Measurements from ENCODE around the gene ZDHHC20.

The ZDHHC20 gene

DNA sequence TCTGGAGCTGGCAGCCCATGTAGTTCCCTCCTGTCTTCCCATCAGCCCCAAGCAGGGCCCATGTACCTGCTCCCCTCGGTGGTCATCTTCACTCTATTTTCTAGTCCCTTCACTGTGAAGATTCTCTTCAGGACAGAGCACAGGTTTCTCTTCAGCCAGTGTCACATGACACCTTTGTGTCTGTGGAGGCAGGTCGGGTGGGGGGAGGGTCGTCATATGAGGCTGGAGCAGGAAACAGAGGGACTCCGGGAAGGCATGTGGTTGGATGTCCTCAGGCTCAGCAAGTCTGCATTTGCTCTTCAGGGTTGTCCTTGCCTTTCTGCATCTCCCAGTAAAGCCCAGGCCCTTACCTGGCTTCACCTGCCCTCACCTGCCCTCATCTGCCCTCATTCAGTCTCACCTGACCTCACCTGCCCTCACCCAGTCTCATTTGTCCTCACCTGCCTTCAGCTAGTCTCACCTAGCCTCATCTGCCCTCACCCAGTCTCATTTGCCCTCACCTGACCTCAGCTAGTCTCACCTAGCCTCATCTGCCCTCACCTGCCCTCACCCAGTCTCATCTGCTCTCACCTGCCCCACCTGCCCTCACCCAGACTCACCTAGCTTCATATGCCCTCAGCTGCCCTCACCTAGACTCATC is 120.3 kb downstream of the ZDHHC20 start:
- no peak for TF ChIP-seq POLR2A (IDR thresholded peaks at IDR 0.05; ENCODE audit: low read depth, low read length)

GRCh38 chr13:21338156-21338555 is 120.9 kb downstream of the ZDHHC20 start:
- FAIRE-seq (no peak), DNase-seq (ENCODE audit: insufficient read length, low spot score) (no peak)
- TF ChIP-seq POLR2A (IDR thresholded peaks at IDR 0.05; ENCODE audit: low read depth, low read length), result no peak

More for the DNA sequence above, 120.3 kb downstream of the ZDHHC20 start:
- DNase-seq (ENCODE audit: insufficient read length, low spot score), result no peak
- no peak for FAIRE-seq

DNA sequence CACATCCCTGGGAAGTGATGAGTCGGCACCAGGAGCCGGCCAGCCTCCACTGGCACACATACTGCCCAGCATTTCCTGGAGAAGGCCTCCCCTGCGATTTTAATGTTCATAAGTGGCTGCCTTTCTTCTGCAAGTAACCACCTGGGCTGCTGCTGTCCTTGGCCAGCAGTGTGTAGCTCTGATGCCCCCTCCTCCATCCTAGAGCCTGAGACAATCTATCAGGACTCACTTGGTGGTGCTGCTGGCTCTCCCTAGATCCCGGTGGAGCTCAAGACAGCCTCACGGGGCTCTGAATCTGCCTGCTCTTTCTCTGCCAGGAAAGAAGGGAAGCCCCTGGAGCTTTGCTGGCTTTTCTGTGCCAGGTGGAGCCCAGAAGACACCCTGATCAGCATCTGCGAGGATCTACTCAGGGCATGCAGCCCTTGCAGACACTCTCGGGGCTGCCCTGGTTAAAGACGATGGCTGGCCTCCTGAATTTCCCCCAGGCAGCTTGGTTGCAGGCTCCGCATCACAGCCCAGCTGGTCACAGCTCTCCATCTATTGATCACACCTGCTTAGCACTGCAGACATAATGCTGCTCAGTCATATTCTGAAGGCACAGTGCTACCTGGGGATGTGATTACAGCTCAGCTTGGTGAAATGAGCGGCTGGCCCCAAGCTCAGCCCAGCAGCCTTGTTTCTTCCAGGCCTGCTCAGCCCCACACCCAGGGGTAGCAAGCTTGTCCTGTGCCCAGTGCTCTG is 122.3 kb downstream of the ZDHHC20 start:
- FAIRE-seq (no peak), DNase-seq (ENCODE audit: insufficient read length, low spot score) (no peak)
- TF ChIP-seq POLR2A (IDR thresholded peaks at IDR 0.05; ENCODE audit: low read depth, low read length), result no peak

GRCh38 chr13:21333186-21333585 is 125.9 kb downstream of the ZDHHC20 start:
- TF ChIP-seq POLR2A (IDR thresholded peaks at IDR 0.05; ENCODE audit: low read depth, low read length), result no peak
- FAIRE-seq (no peak), DNase-seq (ENCODE audit: insufficient read length, low spot score) (no peak)

DNA sequence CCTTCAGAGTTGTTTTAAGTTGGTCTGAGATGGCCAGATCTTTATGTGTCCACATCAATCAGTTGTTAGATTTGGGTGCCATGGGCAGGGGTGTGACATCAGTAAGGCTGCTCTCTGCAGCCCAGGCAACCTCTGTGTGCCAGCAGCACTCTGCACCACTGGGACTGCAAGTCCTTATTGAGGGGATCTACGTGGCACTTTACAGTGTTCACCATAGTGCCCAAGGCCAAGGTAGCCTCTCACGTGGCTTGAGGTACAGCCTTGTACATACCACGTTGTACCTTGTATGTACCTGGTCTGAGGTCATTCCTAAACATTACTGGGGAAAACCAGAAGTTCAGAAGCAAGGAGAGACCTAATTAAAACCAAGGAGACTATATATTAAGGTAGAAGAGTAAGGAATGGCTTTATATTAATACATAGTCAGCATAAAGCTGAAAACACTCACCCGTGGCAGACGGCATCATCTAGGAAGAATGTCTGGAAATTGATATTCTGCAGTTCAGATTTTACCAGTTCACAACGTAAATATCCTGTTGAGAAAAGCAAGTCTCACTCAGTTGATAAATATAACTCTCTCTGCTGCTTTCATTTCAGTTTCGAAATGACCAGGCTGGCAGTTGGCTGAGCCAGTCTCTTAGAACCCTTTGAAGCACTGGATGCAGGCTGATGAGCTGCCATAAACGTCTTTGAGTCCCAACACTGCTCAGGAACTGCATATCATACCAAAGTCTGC is 128.8 kb downstream of the ZDHHC20 start:
- DNase-seq (ENCODE audit: insufficient read length, low spot score), result no peak
- TF ChIP-seq POLR2A (IDR thresholded peaks at IDR 0.05; ENCODE audit: low read depth, low read length), result no peak
- FAIRE-seq, result no peak

GRCh38 chr13:21328836-21329477 is 130.1 kb downstream of the ZDHHC20 start:
- no peak for TF ChIP-seq POLR2A (IDR thresholded peaks at IDR 0.05; ENCODE audit: low read depth, low read length)
- DNase-seq (ENCODE audit: insufficient read length, low spot score) (no peak), FAIRE-seq (no peak)

DNA sequence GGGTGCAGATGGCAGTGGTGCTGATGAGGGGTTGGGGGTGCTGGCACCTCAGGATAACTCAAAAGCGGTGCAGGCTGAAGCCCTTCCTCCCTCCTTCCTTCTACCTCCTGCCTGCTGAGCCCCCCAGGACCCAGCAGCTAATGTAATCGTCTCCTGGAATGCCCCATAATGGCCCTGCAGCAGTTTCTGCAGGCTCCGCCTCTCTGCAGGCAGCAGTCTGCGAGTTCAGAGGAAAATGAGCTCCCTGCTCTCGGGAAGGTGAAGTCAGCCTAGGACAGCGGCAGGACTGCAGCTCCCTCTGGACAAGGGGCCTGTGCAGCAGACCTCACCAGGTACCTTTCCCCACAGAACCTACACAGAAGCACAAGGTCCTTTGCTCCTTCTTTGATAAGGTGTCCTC is 130.9 kb downstream of the ZDHHC20 start:
- TF ChIP-seq POLR2A (IDR thresholded peaks at IDR 0.05; ENCODE audit: low read depth, low read length), result no peak
- DNase-seq (ENCODE audit: insufficient read length, low spot score), result no peak
- no peak for FAIRE-seq

DNA sequence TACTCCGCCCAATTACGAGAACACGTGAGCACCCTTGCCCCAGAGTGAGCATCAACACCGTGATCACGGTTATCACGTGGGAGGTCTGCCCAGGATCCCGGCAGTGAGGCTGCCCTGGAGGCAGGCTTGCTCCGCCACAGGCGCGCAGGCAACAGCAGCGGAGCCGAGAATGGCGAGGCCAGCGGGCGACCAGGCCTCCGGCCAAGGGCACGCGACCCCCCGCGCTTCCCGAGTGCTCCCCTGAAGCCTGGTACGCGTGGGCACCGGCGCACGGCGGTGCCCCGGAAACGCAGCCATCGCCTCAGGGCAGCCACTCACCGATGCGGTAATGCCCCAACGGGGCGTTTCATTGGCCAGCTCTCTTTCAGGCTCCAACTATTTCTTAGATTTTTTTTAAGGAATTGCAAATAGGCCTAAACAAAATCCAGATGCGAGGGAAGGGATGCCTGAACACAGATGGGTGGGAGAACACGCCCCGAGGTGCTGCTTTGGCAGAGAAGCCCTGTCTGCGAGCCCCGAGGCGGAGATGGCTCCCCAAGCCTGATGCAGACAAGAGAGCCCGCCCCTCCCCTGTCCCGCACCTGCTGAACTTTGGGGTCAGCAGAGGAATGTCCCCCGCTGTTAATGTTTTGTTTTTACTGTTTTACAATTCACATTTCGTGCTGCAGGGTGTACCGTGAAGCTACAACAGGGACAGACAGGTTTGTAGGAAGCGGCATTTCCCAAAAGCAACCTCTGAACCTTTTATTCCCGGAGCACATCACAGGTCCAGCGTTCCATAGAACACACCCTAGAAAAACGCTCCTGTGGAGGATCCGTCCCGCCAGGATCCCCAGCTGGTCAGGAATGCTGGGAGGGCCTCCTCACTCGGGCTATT is 132.7 kb downstream of the ZDHHC20 start:
- DNase-seq (ENCODE audit: insufficient read length, low spot score), result peak; percentile 23
- no peak for FAIRE-seq
- peak; percentile 22; the same call in 1 of the 2 replicates for TF ChIP-seq POLR2A (IDR thresholded peaks at IDR 0.05; ENCODE audit: low read depth, low read length)

GRCh38 chr13:21324803-21325202 is 134.3 kb downstream of the ZDHHC20 start:
- no peak for FAIRE-seq
- TF ChIP-seq POLR2A (IDR thresholded peaks at IDR 0.05; ENCODE audit: low read depth, low read length), result no peak
- no peak for DNase-seq (ENCODE audit: insufficient read length, low spot score)

DNA sequence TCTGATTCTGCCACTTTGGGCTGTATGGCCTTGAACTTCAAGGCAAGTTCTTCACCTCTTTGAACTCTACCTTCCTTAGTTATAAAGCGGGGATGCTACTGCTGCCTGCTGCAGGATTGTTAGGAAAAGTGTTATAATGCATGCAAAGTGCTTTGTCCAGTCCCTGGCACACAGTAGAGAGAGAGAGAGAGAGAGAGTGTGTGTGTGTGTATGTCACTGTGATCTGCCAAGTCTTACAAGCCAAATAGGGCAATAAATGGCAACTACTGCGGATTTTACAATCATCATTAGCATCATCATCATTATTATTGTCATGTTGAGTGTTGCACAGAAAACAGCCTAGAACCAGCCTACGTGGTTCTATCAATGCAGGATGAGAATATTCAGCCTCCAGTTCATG is 136.1 kb downstream of the ZDHHC20 start:
- FAIRE-seq (no peak), DNase-seq (ENCODE audit: insufficient read length, low spot score) (no peak)
- TF ChIP-seq POLR2A (IDR thresholded peaks at IDR 0.05; ENCODE audit: low read depth, low read length), result no peak
